ENCODE measurements around the gene CAPN11. TPM values are rescaled to one million over a fixed set of nuclear protein-coding genes. Genes with fewer than 3 reads are reported as not detected.
A peak's percentile ranks its signal among the peaks of the same experiment; 100 is the strongest.

Gene CAPN11
- total RNA-seq, 1 donor from 2014 or later: 0.25 TPM

- Histone ChIP-seq H3K36me3 (no peaks in the 10 kb centered on the region), H3K4me1 (peaks cover 98% of the 10 kb centered on the region), H3K4me3 (peak overlapping the region; percentile 88), H3K9me3 (replicated peaks) (no peaks in the 10 kb centered on the region), H3K27ac (replicated peaks) (peak overlapping the region; percentile 98), H3K27me3 (ENCODE audit: low read depth) (no peaks in the 10 kb centered on the region)
- intact Hi-C loops (cut with micrococcal nuclease): no loop called here
- TF ChIP-seq CTCF (IDR thresholded peaks at IDR 0.05; ENCODE audit: borderline replicate concordance): no peak
- DNase-seq: no peak
Measured at GRCh38 chr6:44222486-44223318, 64.1 kb downstream of the CAPN11 start.

- Histone ChIP-seq H3K4me3 (peak within 1 kb of the TSS; percentile 88), H3K27me3 (ENCODE audit: low read depth) (no peaks in the 10 kb centered on the region), H3K36me3 (no peaks in the 10 kb centered on the region), H3K9me3 (replicated peaks) (no peaks in the 10 kb centered on the region), H3K4me1 (peaks cover 98% of the 10 kb centered on the region), H3K27ac (replicated peaks) (peak within 1 kb of the TSS; percentile 98)
- DNase-seq: peak; percentile 89
- intact Hi-C loops (cut with micrococcal nuclease): no loop called here
- no peak for TF ChIP-seq CTCF (IDR thresholded peaks at IDR 0.05; ENCODE audit: borderline replicate concordance)
Measured at GRCh38 chr6:44223319-44224028, 64.9 kb downstream of the CAPN11 start, which contains the start of gene SLC29A1. Gene SLC29A1 (plus strand): TSS chr6:44223595. CDS start chr6:44227314, 3,719 bp downstream.

GRCh38 chr6:44224029-44224964, 65.7 kb downstream of the CAPN11 start:
- no peaks in the 10 kb centered on the region for H3K9me3 ChIP-seq (replicated peaks)
- no peak for TF ChIP-seq CTCF (IDR thresholded peaks at IDR 0.05; ENCODE audit: borderline replicate concordance)
- no peaks in the 10 kb centered on the region for H3K36me3 ChIP-seq
- intact Hi-C loops (cut with micrococcal nuclease): no loop called here
- peak overlapping the region; percentile 98 for H3K27ac ChIP-seq (replicated peaks)
- H3K27me3 ChIP-seq (ENCODE audit: low read depth): no peaks in the 10 kb centered on the region
- H3K4me1 ChIP-seq: peaks cover 98% of the 10 kb centered on the region
- H3K4me3 ChIP-seq: peak overlapping the region; percentile 88
- no peak for DNase-seq

- TF ChIP-seq CTCF (IDR thresholded peaks at IDR 0.05; ENCODE audit: borderline replicate concordance): no peak
- intact Hi-C loops (cut with micrococcal nuclease): no loop called here
- Histone ChIP-seq H3K4me1 (peaks cover 97% of the 10 kb centered on the region), H3K9me3 (replicated peaks) (no peaks in the 10 kb centered on the region), H3K27me3 (ENCODE audit: low read depth) (no peaks in the 10 kb centered on the region), H3K36me3 (peaks cover 5% of the 10 kb centered on the region), H3K4me3 (peak overlapping the region; percentile 88), H3K27ac (replicated peaks) (peak overlapping the region; percentile 98)
- no peak for DNase-seq
Measured at GRCh38 chr6:44224965-44225305, 66.3 kb downstream of the CAPN11 start.
